Measurements from ENCODE around the gene GRM8. TPM values are rescaled to one million over a fixed set of nuclear protein-coding genes. Genes with fewer than 3 reads are reported as not detected.

The GRM8 gene
- total and polyA plus RNA-seq, 4 donors, result 0.28 to 4.9 (median 2.8) TPM

DNA sequence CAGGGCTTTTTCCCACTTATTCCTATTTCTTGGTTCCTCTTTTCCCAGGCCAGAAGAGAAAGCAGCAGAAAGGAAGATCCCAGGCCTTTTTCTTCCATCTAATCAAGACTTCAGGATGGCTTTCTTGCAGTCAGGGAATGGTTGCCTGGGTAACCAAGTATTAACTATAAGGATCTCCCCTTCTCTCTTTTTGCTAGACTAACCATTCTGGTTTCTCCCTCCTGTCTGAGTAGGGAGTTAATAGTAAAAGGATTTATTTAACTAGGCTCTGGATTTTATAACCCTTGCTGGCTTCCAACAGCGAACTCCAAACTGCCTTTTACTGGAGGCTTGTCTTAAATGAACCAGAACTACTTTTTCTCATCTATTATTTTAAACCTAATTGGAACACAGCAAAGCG is 90.4 kb downstream of the GRM8 start (continued):
- TF ChIP-seq REST (IDR thresholded peaks at IDR 0.05) (no peak), YY1 (IDR thresholded peaks at IDR 0.05) (no peak), FOXA2 (IDR thresholded peaks at IDR 0.05) (no peak), ATF3 (IDR thresholded peaks at IDR 0.05) (no peak)

GRCh38 chr7:127158659-127159058 is 94.1 kb downstream of the GRM8 start:
- DNase-seq (ENCODE audit: low spot score), result no peak
- TF ChIP-seq SP1 (IDR thresholded peaks at IDR 0.05) (no peak), RAD21 (IDR thresholded peaks at IDR 0.05) (no peak), EGR1 (IDR thresholded peaks at IDR 0.05; ENCODE audit: low read depth in 2 of 2) (no peak), REST (IDR thresholded peaks at IDR 0.05) (no peak), GABPA (IDR thresholded peaks at IDR 0.05 in 1 of 2, conservative IDR thresholded peaks at IDR 0.05 in 1 of 2) (no peak), MAX (IDR thresholded peaks at IDR 0.05) (no peak), HNF4A (conservative IDR thresholded peaks at IDR 0.05) (no peak), HNF4G (IDR thresholded peaks at IDR 0.05) (no peak), YY1 (IDR thresholded peaks at IDR 0.05) (no peak), FOXA2 (IDR thresholded peaks at IDR 0.05) (no peak), TAF1 (conservative IDR thresholded peaks at IDR 0.05) (no peak), CTCF (IDR thresholded peaks at IDR 0.05; ENCODE audit: low read depth, low read length, missing input control) (no peak), ATF3 (IDR thresholded peaks at IDR 0.05) (no peak), NR2F2 (IDR thresholded peaks at IDR 0.05) (no peak), RXRA (IDR thresholded peaks at IDR 0.05) (no peak)
- TF ChIP-seq, protein P1, sequence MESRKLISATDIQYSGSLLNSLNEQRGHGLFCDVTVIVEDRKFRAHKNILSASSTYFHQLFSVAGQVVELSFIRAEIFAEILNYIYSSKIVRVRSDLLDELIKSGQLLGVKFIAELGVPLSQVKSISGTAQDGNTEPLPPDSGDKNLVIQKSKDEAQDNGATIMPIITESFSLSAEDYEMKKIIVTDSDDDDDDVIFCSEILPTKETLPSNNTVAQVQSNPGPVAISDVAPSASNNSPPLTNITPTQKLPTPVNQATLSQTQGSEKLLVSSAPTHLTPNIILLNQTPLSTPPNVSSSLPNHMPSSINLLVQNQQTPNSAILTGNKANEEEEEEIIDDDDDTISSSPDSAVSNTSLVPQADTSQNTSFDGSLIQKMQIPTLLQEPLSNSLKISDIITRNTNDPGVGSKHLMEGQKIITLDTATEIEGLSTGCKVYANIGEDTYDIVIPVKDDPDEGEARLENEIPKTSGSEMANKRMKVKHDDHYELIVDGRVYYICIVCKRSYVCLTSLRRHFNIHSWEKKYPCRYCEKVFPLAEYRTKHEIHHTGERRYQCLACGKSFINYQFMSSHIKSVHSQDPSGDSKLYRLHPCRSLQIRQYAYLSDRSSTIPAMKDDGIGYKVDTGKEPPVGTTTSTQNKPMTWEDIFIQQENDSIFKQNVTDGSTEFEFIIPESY (IDR thresholded peaks at IDR 0.05), result no peak
- no peaks in the 10 kb centered on the region for H3K9me3 ChIP-seq (ENCODE audit: control insufficient read depth in 4 of 4, low read length in 3 of 4)
- no peaks in the 10 kb centered on the region for H3K36me3 ChIP-seq (ENCODE audit: control insufficient read depth in 4 of 4, insufficient read depth in 3 of 4, low read depth in 1 of 4, low read length in 3 of 4)
- H3K4me3 ChIP-seq (ENCODE audit: low read depth in 1 of 3, low read length in 3 of 3), result no peak overlapping the region
- no peaks in the 10 kb centered on the region for H3K4me1 ChIP-seq (ENCODE audit: control insufficient read depth in 4 of 4, insufficient read depth in 4 of 4, low read length in 3 of 4)
- H3K9ac ChIP-seq (ENCODE audit: low read depth in 1 of 2, low read length in 2 of 2), result no peak overlapping the region
- no peak overlapping the region for H3K27ac ChIP-seq (ENCODE audit: low read depth in 1 of 2, low read length in 2 of 2)
- WGBS, result 79% methylated on average over 3 of the region's 3 CpGs
- no peaks in the 10 kb centered on the region for H3K27me3 ChIP-seq (ENCODE audit: control insufficient read depth in 4 of 4, insufficient read depth in 4 of 4, low read length in 3 of 4)
